Measurements from ENCODE around the gene AP4S1. TPM values are rescaled to one million over a fixed set of nuclear protein-coding genes. Genes with fewer than 3 reads are reported as not detected.
"Not testable (repeated sequence)": the region's sequence is repeated elsewhere in the genome, so short reads cannot be mapped to it uniquely, and the experiment has no call there.

Gene AP4S1
- total RNA-seq, 1 donor, result 5.6 TPM

- no peak for TF ChIP-seq CTCF (IDR thresholded peaks at IDR 0.05; ENCODE audit: insufficient read depth, low read depth, low read length)
- DNase-seq (ENCODE audit: low read depth), result no peak
Measured at GRCh38 chr14:31051023-31051422, 25.6 kb downstream of the AP4S1 start.

GRCh38 chr14:31051511-31051910 is 26.1 kb downstream of the AP4S1 start:
- no peak for DNase-seq (ENCODE audit: low read depth)
- TF ChIP-seq CTCF (IDR thresholded peaks at IDR 0.05; ENCODE audit: insufficient read depth, low read depth, low read length), result no peak
- H3K4me3 ChIP-seq (ENCODE audit: low read depth, low read length), result no peak overlapping the region

More at GRCh38 chr14:31051023-31051422, 25.6 kb downstream of the AP4S1 start:
- H3K4me3 ChIP-seq (ENCODE audit: low read depth, low read length), result no peak overlapping the region

- peak; percentile 40 for DNase-seq (ENCODE audit: low read depth)
- H3K4me3 ChIP-seq (ENCODE audit: low read depth, low read length), result not testable (repeated sequence)
Measured at GRCh38 chr14:31052905-31053586, 27.6 kb downstream of the AP4S1 start.

- TF ChIP-seq CTCF (IDR thresholded peaks at IDR 0.05; ENCODE audit: insufficient read depth, low read depth, low read length), result no peak
- no peak overlapping the region for H3K4me3 ChIP-seq (ENCODE audit: low read depth, low read length)
- DNase-seq (ENCODE audit: low read depth), result no peak
Measured at GRCh38 chr14:31057035-31057434, 31.6 kb downstream of the AP4S1 start.

- DNase-seq (ENCODE audit: low read depth), result no peak
- H3K4me3 ChIP-seq (ENCODE audit: low read depth, low read length), result no peak overlapping the region
- TF ChIP-seq CTCF (IDR thresholded peaks at IDR 0.05; ENCODE audit: insufficient read depth, low read depth, low read length), result no peak
Measured at GRCh38 chr14:31057701-31058364, 32.4 kb downstream of the AP4S1 start.

- no peak overlapping the region for H3K4me3 ChIP-seq (ENCODE audit: low read depth, low read length)
- peak; percentile 98 for DNase-seq (ENCODE audit: low read depth)
- TF ChIP-seq CTCF (IDR thresholded peaks at IDR 0.05; ENCODE audit: insufficient read depth, low read depth, low read length), result no peak
Measured at GRCh38 chr14:31059152-31059924, 33.9 kb downstream of the AP4S1 start.

- H3K4me3 ChIP-seq (ENCODE audit: low read depth, low read length), result no peak overlapping the region
- no peak for DNase-seq (ENCODE audit: low read depth)
- no peak for TF ChIP-seq CTCF (IDR thresholded peaks at IDR 0.05; ENCODE audit: insufficient read depth, low read depth, low read length)
Measured at GRCh38 chr14:31060253-31060875, 34.9 kb downstream of the AP4S1 start.

- not testable (repeated sequence) for DNase-seq (ENCODE audit: low read depth); H3K4me3 ChIP-seq (ENCODE audit: low read depth, low read length)
Measured at GRCh38 chr14:31062908-31063307, 37.5 kb downstream of the AP4S1 start.
